BJ (cell line): ENCODE data around the gene CUX1. TPM values are rescaled to one million over a fixed set of nuclear protein-coding genes. Genes with fewer than 3 reads are reported as not detected.

Experiments used
- CTCF ChIA-PET: fragments of 350-600 bp; formaldehyde crosslinking; extraction: SDS; loops from one replicate; lab custom pipeline; 2021; ENCODE audit warnings: antibody characterized with exemption, inconsistent platforms; lab: Yijun Ruan, JAX
- POLR2A ChIA-PET: fragments of 300-600 bp; sonication (Branson Sonifier 250); formaldehyde crosslinking; extraction: SDS; loops from one replicate; lab custom pipeline; 2021; ENCODE audit warnings: antibody characterized with exemption; lab: Charles Lee
- DNase-seq: peaks from one replicate; pipeline ENCODE4 v3.0.0-alpha.2; 2011; ENCODE audit warnings: low read depth
- H3K27me3 ChIP-seq: 2 replicates; pipeline ENCODE4 v1.6.0; 2011; ENCODE audit warnings: low read length; ENCODE audit not compliant: control insufficient read depth, insufficient read depth
- H3K36me3 ChIP-seq: 2 replicates; pipeline ENCODE4 v1.5.1; 2011; ENCODE audit warnings: low read length; ENCODE audit not compliant: control insufficient read depth, insufficient read depth
- H3K4me3 ChIP-seq: 2 replicates; pipeline ENCODE4 v1.5.1; 2011; ENCODE audit warnings: low read depth, mild to moderate bottlenecking, control low read depth, low read length
- CTCF ChIP-seq: IDR thresholded peaks from 2 replicates; pipeline ENCODE4 v1.5.1; 2011; ENCODE audit warnings: low read depth, mild to moderate bottlenecking, control low read depth, inconsistent platforms, low read length, moderate library complexity; ENCODE audit not compliant: insufficient read depth
- polyA plus RNA-seq: library from polyadenylated mRNA; depleted of rRNA; stranded (reverse); fragments of >200 nt; gene quantifications from 2 replicates; pipeline ENCODE4 v1.2.3, GENCODE V29; 2011

CUX1 gene
- polyA plus RNA-seq, 1 experiment, result 36.5 TPM

DNA sequence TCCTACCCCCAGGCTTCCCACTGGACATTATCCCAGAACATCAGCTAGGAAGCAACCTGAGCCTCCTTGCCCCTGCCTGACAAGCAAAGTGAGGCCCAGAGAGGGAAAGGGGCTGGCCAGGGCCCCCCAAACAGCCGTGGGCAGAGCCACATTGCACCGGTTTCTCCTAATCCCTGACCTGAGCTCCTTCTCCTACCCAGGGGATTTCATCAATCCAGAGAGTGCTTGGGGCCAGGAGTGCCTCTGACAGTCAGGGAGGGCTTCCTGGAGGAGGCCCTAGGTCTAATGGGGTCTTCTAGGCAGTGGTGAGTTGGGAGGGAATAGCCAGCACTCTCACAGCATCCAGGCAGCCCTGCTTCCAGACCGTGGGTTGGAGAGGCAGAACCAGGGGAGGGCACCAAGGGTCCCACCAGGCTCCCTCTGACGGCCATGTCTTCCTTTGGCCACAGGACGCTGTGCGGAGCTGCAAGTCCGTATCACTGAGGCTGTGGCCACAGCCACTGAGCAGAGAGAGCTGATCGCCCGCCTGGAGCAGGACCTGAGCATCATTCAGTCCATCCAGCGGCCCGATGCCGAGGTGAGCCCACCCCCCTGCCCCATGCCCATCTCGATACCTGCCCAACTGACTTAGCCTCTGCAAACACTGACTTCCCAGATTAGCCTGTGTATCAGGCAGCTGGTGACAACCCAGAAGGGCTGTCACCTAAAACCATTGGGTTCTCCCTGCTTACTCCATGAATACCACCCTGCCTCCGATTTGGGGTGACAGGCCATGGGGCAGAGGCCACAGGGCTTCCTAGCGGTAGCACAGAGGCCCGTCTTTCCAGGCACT lies 455.7 kb downstream of the CUX1 start:
- DNase-seq, result no peak
- no peak for TF ChIP-seq CTCF
- CTCF ChIA-PET, result interaction anchor here (0.7 to 6.5 kb wide), 19 partner anchors 9 to 862 kb away, joined by 3 to 72 read pairs (median 4); partner anchors contain the start of gene PRKRIP1
- Histone ChIP-seq H3K36me3 (no peaks in the 10 kb centered on the region), H3K27me3 (no peaks in the 10 kb centered on the region), H3K4me3 (no peak overlapping the region)
- POLR2A ChIA-PET, result no interaction called here

GRCh38 chr7:102273749-102274712 lies 456.6 kb downstream of the CUX1 start:
- Histone ChIP-seq H3K36me3 (no peaks in the 10 kb centered on the region), H3K4me3 (no peak overlapping the region), H3K27me3 (no peaks in the 10 kb centered on the region)
- ChIA-PET CTCF (interaction anchor here (0.7 to 6.5 kb wide), 9 partner anchors 9 to 862 kb away, joined by 3 to 72 read pairs (median 5); partner anchors contain the start of gene PRKRIP1), POLR2A (no interaction called here)
- TF ChIP-seq CTCF, result no peak
- DNase-seq, result no peak

DNA sequence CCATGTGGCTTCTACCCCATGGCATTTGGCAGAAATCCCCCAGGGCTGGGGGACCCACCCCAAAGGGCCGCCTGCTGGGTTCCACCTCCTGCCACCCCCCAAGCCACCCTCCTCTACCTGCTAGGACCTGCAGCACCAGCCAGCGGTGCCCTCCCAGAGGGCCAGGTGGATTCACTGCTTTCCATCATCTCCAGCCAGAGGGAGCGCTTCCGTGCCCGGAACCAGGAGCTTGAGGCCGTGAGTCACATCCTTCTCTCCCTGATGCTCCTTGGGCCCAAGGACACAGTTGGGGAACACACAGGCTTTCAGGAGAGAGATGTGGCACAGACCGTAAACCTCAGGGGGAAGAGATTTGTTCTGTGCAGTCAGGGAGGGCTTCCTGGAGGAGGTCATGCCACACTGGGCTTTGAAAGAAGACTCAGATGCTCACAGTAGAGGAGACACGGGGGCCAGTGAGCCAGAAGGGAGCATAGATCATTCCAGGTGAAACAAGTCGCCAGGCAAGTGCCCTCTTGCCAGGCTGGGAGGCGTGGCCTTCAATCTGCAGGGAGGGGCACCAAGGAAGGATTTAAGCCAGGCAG lies 457.8 kb downstream of the CUX1 start:
- CTCF ChIA-PET, result interaction anchor here (3.1 to 6.5 kb wide), 2 partner anchors 732 to 739 kb away, joined by 15 to 72 read pairs; no protein-coding TSS in a partner anchor

GRCh38 chr7:102277901-102278300 lies 460.5 kb downstream of the CUX1 start:
- TF ChIP-seq CTCF, result no peak
- ChIA-PET POLR2A (interaction anchor here (0.6 kb wide), 1 partner anchor 957 kb away, joined by 5 read pairs; the partner anchor contains the start of gene IFT22), CTCF (interaction anchor here (0.8 to 4.6 kb wide), 7 partner anchors 10 to 735 kb away, joined by 3 to 46 read pairs (median 7); partner anchors contain the start of gene PRKRIP1)
- Histone ChIP-seq H3K27me3 (no peaks in the 10 kb centered on the region), H3K4me3 (no peak overlapping the region), H3K36me3 (no peaks in the 10 kb centered on the region)
- no peak for DNase-seq

More for the DNA sequence above, 457.8 kb downstream of the CUX1 start:
- no peaks in the 10 kb centered on the region for H3K27me3 ChIP-seq
- no peak for TF ChIP-seq CTCF
- no peak overlapping the region for H3K4me3 ChIP-seq
- H3K36me3 ChIP-seq, result no peaks in the 10 kb centered on the region
- DNase-seq, result no peak
- POLR2A ChIA-PET, result no interaction called here
